ENCODE data around the gene RPS6KA5. TPM values are rescaled to one million over a fixed set of nuclear protein-coding genes. Genes with fewer than 3 reads are reported as not detected.

RPS6KA5 gene
- total RNA-seq, 2 experiments from 2014 or later, result 28.0 to 29.8 TPM

GRCh38 chr14:90894241-90894640 is 166.2 kb downstream of the RPS6KA5 start:
- H3K36me3 Mint-ChIP-seq (ENCODE audit: low read depth), result peaks cover 68% of the 10 kb centered on the region
- POLR2A ChIA-PET, result no interaction called here
- ATAC-seq (ENCODE audit: poor library complexity), result no peak

GRCh38 chr14:90893510-90893909 is 166.9 kb downstream of the RPS6KA5 start:
- no peaks in the 10 kb centered on the region for H3K27me3 Mint-ChIP-seq
- CTCF ChIA-PET, result interaction anchor here (1.6 to 2.8 kb wide), 2 partner anchors 10 to 280 kb away, joined by 6 to 9 read pairs; no protein-coding TSS in a partner anchor
- H3K9me3 ChIP-seq (ENCODE audit: control insufficient read depth in 1 of 2, insufficient read depth in 1 of 2, low read length in 2 of 2), result no peaks in the 10 kb centered on the region
- ATAC-seq (ENCODE audit: poor library complexity), result no peak
- H3K36me3 Mint-ChIP-seq (ENCODE audit: low read depth), result peaks cover 65% of the 10 kb centered on the region
- H3K4me1 Mint-ChIP-seq (ENCODE audit: low read depth), result no peaks in the 10 kb centered on the region
- H3K36me3 ChIP-seq (ENCODE audit: insufficient read depth, low read length), result peaks cover 36% of the 10 kb centered on the region
- H3K4me3 ChIP-seq (ENCODE audit: low read length), result no peak overlapping the region
- no peak overlapping the region for H3K27ac Mint-ChIP-seq
- DNase-seq, result no peak
- no peak for TF ChIP-seq CTCF (IDR thresholded peaks at IDR 0.05)
- POLR2A ChIA-PET, result no interaction called here
- intact Hi-C loops (cut with DNase I, micrococcal nuclease), result no loop called here
- H3K9me3 Mint-ChIP-seq, result no peaks in the 10 kb centered on the region
- no peaks in the 10 kb centered on the region for H3K27me3 ChIP-seq (ENCODE audit: control insufficient read depth in 1 of 2, insufficient read depth in 2 of 2, low read length in 2 of 2)
- H3K27ac ChIP-seq (ENCODE audit: low read depth in 1 of 2, low read length in 2 of 2), result no peak overlapping the region
- H3K4me1 ChIP-seq (ENCODE audit: insufficient read depth, low read length), result no peaks in the 10 kb centered on the region
- no peak overlapping the region for H3K4me3 Mint-ChIP-seq

More at GRCh38 chr14:90894241-90894640, 166.2 kb downstream of the RPS6KA5 start:
- no peak for TF ChIP-seq CTCF (IDR thresholded peaks at IDR 0.05)
- H3K27ac ChIP-seq (ENCODE audit: low read depth in 1 of 2, low read length in 2 of 2), result no peak overlapping the region
- Mint-ChIP-seq H3K9me3 (no peaks in the 10 kb centered on the region), H3K27ac (no peak overlapping the region), H3K27me3 (no peaks in the 10 kb centered on the region), H3K4me3 (no peak overlapping the region), H3K4me1 (ENCODE audit: low read depth) (no peaks in the 10 kb centered on the region)
- H3K4me1 ChIP-seq (ENCODE audit: insufficient read depth, low read length), result no peaks in the 10 kb centered on the region
- no peaks in the 10 kb centered on the region for H3K9me3 ChIP-seq (ENCODE audit: control insufficient read depth in 1 of 2, insufficient read depth in 1 of 2, low read length in 2 of 2)
- peak in 1 of 14 experiments; percentile 6 for DNase-seq
- peaks cover 43% of the 10 kb centered on the region for H3K36me3 ChIP-seq (ENCODE audit: insufficient read depth, low read length)
- CTCF ChIA-PET, result interaction anchor here (0.6 to 2.8 kb wide), 3 partner anchors 9 to 1022 kb away, joined by 3 to 9 read pairs (median 6); no protein-coding TSS in a partner anchor
- H3K27me3 ChIP-seq (ENCODE audit: control insufficient read depth in 1 of 2, insufficient read depth in 2 of 2, low read length in 2 of 2), result no peaks in the 10 kb centered on the region
- H3K4me3 ChIP-seq (ENCODE audit: low read length), result no peak overlapping the region
- intact Hi-C loops (cut with DNase I, micrococcal nuclease), result no loop called here

GRCh38 chr14:90892970-90893369 is 167.5 kb downstream of the RPS6KA5 start:
- H3K36me3 Mint-ChIP-seq (ENCODE audit: low read depth), result peaks cover 61% of the 10 kb centered on the region
- no peak overlapping the region for H3K27ac Mint-ChIP-seq
- ATAC-seq (ENCODE audit: poor library complexity), result no peak
- Histone ChIP-seq H3K9me3 (ENCODE audit: control insufficient read depth in 1 of 2, insufficient read depth in 1 of 2, low read length in 2 of 2) (no peaks in the 10 kb centered on the region), H3K27me3 (ENCODE audit: control insufficient read depth in 1 of 2, insufficient read depth in 2 of 2, low read length in 2 of 2) (no peaks in the 10 kb centered on the region), H3K4me1 (ENCODE audit: insufficient read depth, low read length) (no peaks in the 10 kb centered on the region), H3K36me3 (ENCODE audit: insufficient read depth, low read length) (peaks cover 31% of the 10 kb centered on the region), H3K4me3 (ENCODE audit: low read length) (no peak overlapping the region), H3K27ac (ENCODE audit: low read depth in 1 of 2, low read length in 2 of 2) (no peak overlapping the region)
- no peak for DNase-seq
- no peaks in the 10 kb centered on the region for H3K9me3 Mint-ChIP-seq
- TF ChIP-seq CTCF (IDR thresholded peaks at IDR 0.05), result no peak
- CTCF ChIA-PET, result interaction anchor here (2.8 kb wide), 1 partner anchor 10 kb away, joined by 9 read pairs; no protein-coding TSS in a partner anchor
- no peaks in the 10 kb centered on the region for H3K4me1 Mint-ChIP-seq (ENCODE audit: low read depth)
- intact Hi-C loops (cut with DNase I, micrococcal nuclease), result no loop called here
- H3K27me3 Mint-ChIP-seq, result no peaks in the 10 kb centered on the region
- H3K4me3 Mint-ChIP-seq, result no peak overlapping the region
- POLR2A ChIA-PET, result interaction anchor here (1.0 kb wide), 1 partner anchor 11 kb away, joined by 3 read pairs; no protein-coding TSS in a partner anchor
